Hypothalamus (tissue), 51 donors: ENCODE measurements around the gene PLET1.

Experiments used
- DNase-seq, 51 donors: peaks; one replicate each; lab custom pipeline; 2025; lab: John Stamatoyannopoulos, UW

Gene PLET1

GRCh38 chr11:112285841-112286311 is 25.2 kb upstream of the PLET1 start:
- DNase-seq: no peak

- DNase-seq: no peak
Measured at GRCh38 chr11:112281726-112282125, 21.1 kb upstream of the PLET1 start.

GRCh38 chr11:112280268-112281126 is 19.8 kb upstream of the PLET1 start:
- DNase-seq: peak in 47 of 51 donors; percentile 4 to 78 (median 42)

- DNase-seq: peak in 49 of 51 donors; percentile 10 to 81 (median 44)
Measured at GRCh38 chr11:112279901-112280267, 19.2 kb upstream of the PLET1 start.

DNA sequence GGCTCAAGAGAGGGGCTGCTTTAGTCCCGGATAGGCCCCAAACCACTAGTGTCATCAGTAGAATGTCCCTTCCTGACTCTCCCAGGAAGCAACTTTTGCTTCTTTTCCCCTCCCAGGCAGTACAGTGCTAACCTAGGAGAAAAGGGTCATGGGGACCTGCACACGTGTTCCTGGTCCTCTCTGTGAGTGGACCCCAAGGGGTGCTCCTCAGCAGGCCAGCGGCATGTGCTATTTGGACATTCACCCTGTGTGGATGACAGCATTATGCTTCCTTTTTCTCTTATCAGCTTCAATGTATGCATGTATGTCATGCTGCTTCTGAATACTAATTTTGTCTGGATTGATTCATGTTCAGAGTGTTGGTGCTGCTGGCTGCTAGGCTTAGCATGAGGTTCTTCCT is 18.1 kb upstream of the PLET1 start:
- DNase-seq: no peak

GRCh38 chr11:112277941-112278340 is 17.3 kb upstream of the PLET1 start:
- no peak for DNase-seq

DNA sequence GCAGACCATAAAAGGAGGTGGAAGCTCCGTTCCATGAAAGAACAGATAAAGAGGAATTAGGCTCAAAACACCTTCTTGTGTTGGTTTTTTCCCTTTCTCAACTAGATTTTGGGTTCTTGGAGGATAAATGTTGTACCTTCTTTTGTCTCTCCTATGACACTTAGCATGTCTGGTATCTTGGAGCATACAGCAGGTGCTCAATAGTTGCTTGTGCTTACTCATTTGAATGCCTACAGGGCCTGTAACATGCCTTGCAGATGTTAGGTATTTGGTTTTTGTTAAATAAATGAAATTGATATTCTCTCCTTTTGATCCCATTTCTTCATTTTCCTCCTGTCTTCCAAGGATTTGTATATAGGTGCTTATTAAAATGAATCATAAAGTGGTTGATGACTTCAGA is 16.4 kb upstream of the PLET1 start:
- DNase-seq: no peak

DNA sequence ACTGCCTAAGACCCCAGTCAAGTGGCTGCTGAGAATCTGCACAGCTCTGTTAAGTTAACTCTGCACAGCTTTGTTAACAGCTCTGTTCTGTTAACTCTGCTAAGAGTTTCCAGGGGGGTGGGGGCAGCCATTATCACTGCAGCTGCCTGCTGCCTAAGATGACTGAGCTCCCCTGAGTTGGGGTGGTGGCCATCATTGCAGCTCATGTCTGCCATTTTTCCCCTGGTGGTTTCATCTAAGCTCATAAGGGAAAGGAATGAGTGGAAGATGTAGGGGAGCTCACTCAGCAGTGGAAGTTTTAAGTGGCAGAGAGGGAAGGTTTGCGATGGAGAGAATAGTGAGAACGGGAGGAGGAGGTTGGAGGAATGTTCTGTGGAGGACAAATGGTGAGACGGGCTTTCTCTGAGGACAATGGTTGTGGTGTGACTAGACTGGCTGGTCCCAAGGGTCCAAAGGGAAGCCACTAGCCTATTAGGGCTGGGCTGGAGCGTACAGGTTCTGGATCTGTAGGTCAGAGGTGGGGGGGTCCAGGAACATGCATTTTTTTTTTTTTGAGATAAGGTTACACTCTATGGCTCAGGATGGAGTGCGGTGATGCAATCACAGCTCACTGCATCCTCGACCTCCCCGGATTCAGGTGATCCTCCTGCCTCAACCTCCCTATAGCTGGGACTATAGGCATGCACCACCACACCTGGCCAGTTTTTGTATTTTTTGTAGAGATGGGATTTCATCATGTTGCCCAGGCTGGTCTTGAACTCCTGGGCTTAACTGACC is 13.5 kb upstream of the PLET1 start:
- DNase-seq: no peak

GRCh38 chr11:112273066-112273465 is 12.4 kb upstream of the PLET1 start:
- no peak for DNase-seq

- DNase-seq: no peak
Measured at GRCh38 chr11:112271242-112271641, 10.6 kb upstream of the PLET1 start.

DNA sequence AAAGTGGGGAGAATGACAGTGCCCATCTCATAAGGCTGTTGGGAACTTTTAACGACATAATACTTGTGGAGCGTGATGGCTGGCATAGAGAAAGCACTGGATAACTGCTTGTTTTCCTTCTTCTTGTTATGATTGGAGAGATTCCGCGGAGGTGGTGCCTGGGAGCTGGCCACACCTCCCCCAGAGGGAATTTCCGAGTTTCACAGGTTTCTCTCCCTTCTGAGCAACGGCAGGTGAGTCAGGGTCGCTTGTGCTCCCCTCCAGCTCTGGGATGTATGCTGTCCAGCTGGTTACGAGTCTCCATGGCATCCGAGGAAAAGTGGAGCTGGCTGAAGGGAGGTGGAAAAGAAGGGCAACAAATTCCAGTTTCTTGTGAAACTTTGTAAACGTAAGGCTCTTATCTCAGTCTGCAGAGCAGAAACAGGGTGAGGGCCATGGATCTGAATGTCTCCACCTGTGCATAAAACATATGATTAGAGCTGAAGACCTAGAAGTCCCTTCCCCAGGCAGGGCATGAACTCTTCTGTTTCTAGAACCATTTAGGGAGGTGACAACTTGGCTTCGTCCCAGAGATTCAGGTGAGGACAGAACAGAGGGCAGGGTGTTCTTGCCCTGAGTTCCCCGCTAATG is 10.0 kb upstream of the PLET1 start:
- no peak for DNase-seq

GRCh38 chr11:112269139-112269538 is 8.5 kb upstream of the PLET1 start:
- DNase-seq: no peak

GRCh38 chr11:112268406-112268805 is 7.7 kb upstream of the PLET1 start:
- DNase-seq: no peak

GRCh38 chr11:112267188-112267591 is 6.5 kb upstream of the PLET1 start:
- no peak for DNase-seq

GRCh38 chr11:112266410-112266778 is 5.7 kb upstream of the PLET1 start:
- no peak for DNase-seq

- DNase-seq: no peak
Measured at GRCh38 chr11:112265659-112266409, 5.2 kb upstream of the PLET1 start.

GRCh38 chr11:112255067-112255720 is 5.5 kb downstream of the PLET1 start:
- DNase-seq: peak in 7 of 51 donors; percentile 2 to 52 (median 4)

- no peak for DNase-seq
Measured at GRCh38 chr11:112253605-112254242, 6.9 kb downstream of the PLET1 start.

DNA sequence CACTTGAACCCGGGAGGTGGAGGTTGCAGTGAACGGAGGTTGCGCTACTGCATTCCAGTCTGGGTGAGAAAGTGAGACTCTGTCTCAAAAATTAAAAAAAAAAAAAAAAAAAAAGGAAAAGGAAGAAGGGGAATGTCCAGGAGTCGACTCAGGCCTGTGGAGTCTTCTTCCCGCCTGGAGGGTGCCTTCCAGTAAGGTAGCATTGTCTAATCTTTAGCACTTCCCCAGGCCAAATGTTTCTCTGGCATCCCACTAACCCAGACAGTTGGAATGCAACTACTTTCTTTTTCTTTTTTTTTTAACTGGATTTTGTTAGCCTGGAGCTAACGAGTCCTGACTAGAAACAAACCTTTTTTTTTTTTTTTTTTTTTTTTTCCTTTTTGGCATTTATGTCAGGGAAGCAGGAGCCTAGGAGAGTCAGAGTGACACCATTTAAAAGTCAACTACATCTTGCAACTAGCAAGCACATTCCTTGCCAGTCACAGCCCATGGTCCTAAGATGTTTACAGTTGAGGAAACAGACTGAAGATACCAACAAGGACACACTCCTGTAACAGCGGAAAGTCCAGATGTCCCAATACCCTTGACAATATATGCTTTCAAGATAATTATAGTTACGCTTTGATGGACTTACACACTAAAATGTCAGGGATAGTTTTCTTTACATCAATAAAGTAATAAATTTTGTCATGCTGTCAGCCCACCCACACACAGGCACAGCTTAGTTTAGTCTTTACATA is 10.6 kb downstream of the PLET1 start:
- no peak for DNase-seq
